BJ (cell line): ENCODE data around the gene IDS. TPM values are rescaled to one million over a fixed set of nuclear protein-coding genes. Genes with fewer than 3 reads are reported as not detected.
A peak's percentile ranks its signal among the peaks of the same experiment; 100 is the strongest.
"Not testable (repeated sequence)": the region's sequence is repeated elsewhere in the genome, so short reads cannot be mapped to it uniquely, and the experiment has no call there.

ENCODE experiments used
- CTCF ChIA-PET: fragments of 350-600 bp; formaldehyde crosslinking; extraction: SDS; loops from one replicate; lab custom pipeline; 2021; ENCODE audit warnings: antibody characterized with exemption, inconsistent platforms; lab: Yijun Ruan, JAX
- POLR2A ChIA-PET: fragments of 300-600 bp; sonication (Branson Sonifier 250); formaldehyde crosslinking; extraction: SDS; loops from one replicate; lab custom pipeline; 2021; ENCODE audit warnings: antibody characterized with exemption; lab: Charles Lee
- DNase-seq: peaks from one replicate; pipeline ENCODE4 v3.0.0-alpha.2; 2011; ENCODE audit warnings: low read depth
- H3K27me3 ChIP-seq: 2 replicates; pipeline ENCODE4 v1.6.0; 2011; ENCODE audit warnings: low read length; ENCODE audit not compliant: control insufficient read depth, insufficient read depth
- H3K36me3 ChIP-seq: 2 replicates; pipeline ENCODE4 v1.5.1; 2011; ENCODE audit warnings: low read length; ENCODE audit not compliant: control insufficient read depth, insufficient read depth
- H3K4me3 ChIP-seq: 2 replicates; pipeline ENCODE4 v1.5.1; 2011; ENCODE audit warnings: low read depth, mild to moderate bottlenecking, control low read depth, low read length
- CTCF ChIP-seq: IDR thresholded peaks from 2 replicates; pipeline ENCODE4 v1.5.1; 2011; ENCODE audit warnings: low read depth, mild to moderate bottlenecking, control low read depth, inconsistent platforms, low read length, moderate library complexity; ENCODE audit not compliant: insufficient read depth
- polyA plus RNA-seq: library from polyadenylated mRNA; depleted of rRNA; stranded (reverse); fragments of >200 nt; gene quantifications from 2 replicates; pipeline ENCODE4 v1.2.3, GENCODE V29; 2011

IDS gene
- polyA plus RNA-seq, 1 experiment, result 108 TPM

- Histone ChIP-seq H3K27me3 (no peaks in the 10 kb centered on the region), H3K36me3 (peaks cover 10% of the 10 kb centered on the region), H3K4me3 (no peak overlapping the region)
- POLR2A ChIA-PET, result no interaction called here
- CTCF ChIA-PET, result no interaction called here
- DNase-seq, result no peak
- TF ChIP-seq CTCF, result no peak
These were observed 565 bp upstream of the IDS start for GRCh38 chrX:149505671-149506070.

GRCh38 chrX:149504226-149504914, 736 bp downstream of the IDS start:
- POLR2A ChIA-PET, result interaction anchor here (0.6 kb wide), 1 partner anchor 1901 kb away, joined by 3 read pairs; no protein-coding TSS in a partner anchor
- no peak for DNase-seq
- peak; percentile 55 for TF ChIP-seq CTCF
- H3K36me3 ChIP-seq, result peaks cover 10% of the 10 kb centered on the region
- no peaks in the 10 kb centered on the region for H3K27me3 ChIP-seq
- peak overlapping the region; percentile 69 for H3K4me3 ChIP-seq
- CTCF ChIA-PET, result no interaction called here

- Histone ChIP-seq H3K36me3 (peaks cover 10% of the 10 kb centered on the region), H3K4me3 (peak overlapping the region; percentile 29)
- POLR2A ChIA-PET, H3K27me3 ChIP-seq, DNase-seq, CTCF ChIA-PET: not testable (repeated sequence)
These were observed 1.7 kb downstream of the IDS start for GRCh38 chrX:149503446-149503845.

GRCh38 chrX:149502923-149503322, 2.2 kb downstream of the IDS start:
- CTCF ChIA-PET, result interaction anchor here (1.6 kb wide), 1 partner anchor 10 kb away, joined by 3 read pairs; no protein-coding TSS in a partner anchor
- H3K27me3 ChIP-seq, H3K4me3 ChIP-seq, DNase-seq, POLR2A ChIA-PET: not testable (repeated sequence)
- peaks cover 11% of the 10 kb centered on the region for H3K36me3 ChIP-seq

- H3K36me3 ChIP-seq, result peaks cover 15% of the 10 kb centered on the region
- TF ChIP-seq CTCF, result no peak
- CTCF ChIA-PET, result no interaction called here
- POLR2A ChIA-PET, result no interaction called here
- no peaks in the 10 kb centered on the region for H3K27me3 ChIP-seq
- no peak for DNase-seq
- H3K4me3 ChIP-seq, result no peak overlapping the region
These were observed 5.3 kb downstream of the IDS start for GRCh38 chrX:149499766-149500165.

GRCh38 chrX:149498767-149499166, 6.3 kb downstream of the IDS start:
- CTCF ChIA-PET, result no interaction called here
- H3K4me3 ChIP-seq, result no peak overlapping the region

More at GRCh38 chrX:149498767-149499166, 6.3 kb downstream of the IDS start:
- no peak for TF ChIP-seq CTCF
- H3K27me3 ChIP-seq, result no peaks in the 10 kb centered on the region
- DNase-seq, result no peak
- POLR2A ChIA-PET, result no interaction called here
- peaks cover 17% of the 10 kb centered on the region for H3K36me3 ChIP-seq
